Sigmoid colon (tissue), 7 donors: ENCODE results near the gene SCN1B. TPM values are rescaled to one million over a fixed set of nuclear protein-coding genes. Genes with fewer than 3 reads are reported as not detected.
"Not testable (repeated sequence)": the region's sequence is repeated elsewhere in the genome, so short reads cannot be mapped to it uniquely, and the experiment has no call there.

Experiments used
- DNase-seq: peaks from one replicate; pipeline ENCODE4 v3.0.0-alpha.2; 2019
- H3K27ac ChIP-seq, 4 donors: fragments of 200-600 bp; sonication (generic); one replicate each; pipeline ENCODE4 v1.5.1; 2016 to 2019; ENCODE audit warnings: mild to moderate bottlenecking in 1 of 4
- H3K27me3 ChIP-seq, 3 donors: fragments of 200-600 bp; sonication (generic); one replicate each; pipeline ENCODE4 v1.5.1; 2019; ENCODE audit warnings: mild to moderate bottlenecking in 1 of 3
- H3K36me3 ChIP-seq, 4 donors: fragments of 200-600 bp; sonication (generic); one replicate each; pipeline ENCODE4 v1.5.1; 2016 to 2019
- H3K4me1 ChIP-seq, 4 donors: fragments of 200-600 bp; sonication (generic); one replicate each; pipeline ENCODE4 v1.5.1; 2017 to 2019
- H3K4me3 ChIP-seq, 4 donors: fragments of 200-600 bp; sonication (generic); one replicate each; pipeline ENCODE4 v1.5.1; 2017 to 2019; ENCODE audit warnings: mild to moderate bottlenecking in 2 of 4, moderate library complexity in 1 of 4
- H3K9me3 ChIP-seq, 4 donors: fragments of 200-600 bp in 3 of 4; sonication (generic) in 3 of 4; one replicate each; pipeline versions ENCODE4 v1.5.1 to v1.6.1; 2013 to 2019
- EP300 ChIP-seq, 4 donors: sonication (generic); formaldehyde crosslinking; IDR thresholded peaks; one replicate each; pipeline ENCODE4 v1.6.1; 2017; ENCODE audit warnings: antibody characterized with exemption in 4 of 4
- POLR2A ChIP-seq, 2 donors: fragments of 450-650 bp; IDR thresholded peaks; one replicate each; pipeline ENCODE4 v1.6.1; 2016; ENCODE audit warnings: antibody characterized with exemption in 2 of 2, mild to moderate bottlenecking in 2 of 2, moderate library complexity in 2 of 2
- POLR2AphosphoS5 ChIP-seq, 4 donors: sonication (generic); formaldehyde crosslinking; IDR thresholded peaks; one replicate each; pipeline ENCODE4 v1.6.1; 2017; ENCODE audit warnings: antibody characterized with exemption in 4 of 4
- WGBS, 2 donors: extraction: QIAGEN DNeasy Blood & Tissue Kit; methylation state at CpG; one replicate each; pipeline ENCODE4 v1.1.7; 2013; 5-methylcytosine and 5-hydroxymethylcytosine counted together
- intact Hi-C: fragments of 100-400 bp; cut with DNase I; formaldehyde crosslinking; loops from one replicate; pipeline ENCODE4 v1.15.1; 2023
- polyA plus RNA-seq, 3 donors: library from polyadenylated mRNA; stranded (reverse); fragments of 200-250 nt; gene quantifications; one replicate each; pipeline ENCODE4 v1.2.3, GENCODE V29; 2013
- total RNA-seq, 4 donors: library from RNA; depleted of rRNA; stranded (reverse); fragments of >200 nt; gene quantifications; one replicate each; pipeline ENCODE4 v1.1.0, GENCODE V29; 2016
- TF ChIP-seq, protein P1 (sequence below), 4 experiments: fragments of 450-650 bp in 3 of 4; fragments of 200-600 bp in 1 of 4; IDR thresholded peaks; one replicate each; pipeline ENCODE4 v1.5.1; 2016 to 2019; ENCODE audit warnings: antibody characterized with exemption in 4 of 4, mild to moderate bottlenecking in 3 of 4, moderate library complexity in 2 of 4
- donor health status: healthy with polysubstance abuse.
- donor health status: Bipolar disorder and iron deficiency.
- donor health status: healthy.

SCN1B gene
- total and polyA plus RNA-seq, 7 donors, result 3.0 to 10.0 (median 5.7) TPM

GRCh38 chr19:35049456-35049855 is 19.2 kb downstream of the SCN1B start:
- intact Hi-C loops, result no loop called here

GRCh38 chr19:35050662-35051061 is 20.4 kb downstream of the SCN1B start:
- H3K27me3 ChIP-seq, H3K4me3 ChIP-seq, H3K36me3 ChIP-seq, H3K9me3 ChIP-seq, H3K4me1 ChIP-seq, DNase-seq, intact Hi-C loops, H3K27ac ChIP-seq: not testable (repeated sequence)
- 91 to 96% methylated on average over 2 of the region's 2 CpGs for WGBS, 2 donors

More at GRCh38 chr19:35049456-35049855, 19.2 kb downstream of the SCN1B start:
- Histone ChIP-seq H3K4me1 (no peaks in the 10 kb centered on the region), H3K9me3 (no peaks in the 10 kb centered on the region), H3K27me3 (no peaks in the 10 kb centered on the region), H3K36me3 (no peaks in the 10 kb centered on the region), H3K4me3 (no peak overlapping the region), H3K27ac (no peak overlapping the region)
- 74 to 76% methylated on average over 5 of the region's 5 CpGs for WGBS, 2 donors
- TF ChIP-seq POLR2AphosphoS5 (IDR thresholded peaks at IDR 0.05) (no peak), EP300 (IDR thresholded peaks at IDR 0.05) (no peak), POLR2A (IDR thresholded peaks at IDR 0.05) (no peak)
- TF ChIP-seq, protein P1, sequence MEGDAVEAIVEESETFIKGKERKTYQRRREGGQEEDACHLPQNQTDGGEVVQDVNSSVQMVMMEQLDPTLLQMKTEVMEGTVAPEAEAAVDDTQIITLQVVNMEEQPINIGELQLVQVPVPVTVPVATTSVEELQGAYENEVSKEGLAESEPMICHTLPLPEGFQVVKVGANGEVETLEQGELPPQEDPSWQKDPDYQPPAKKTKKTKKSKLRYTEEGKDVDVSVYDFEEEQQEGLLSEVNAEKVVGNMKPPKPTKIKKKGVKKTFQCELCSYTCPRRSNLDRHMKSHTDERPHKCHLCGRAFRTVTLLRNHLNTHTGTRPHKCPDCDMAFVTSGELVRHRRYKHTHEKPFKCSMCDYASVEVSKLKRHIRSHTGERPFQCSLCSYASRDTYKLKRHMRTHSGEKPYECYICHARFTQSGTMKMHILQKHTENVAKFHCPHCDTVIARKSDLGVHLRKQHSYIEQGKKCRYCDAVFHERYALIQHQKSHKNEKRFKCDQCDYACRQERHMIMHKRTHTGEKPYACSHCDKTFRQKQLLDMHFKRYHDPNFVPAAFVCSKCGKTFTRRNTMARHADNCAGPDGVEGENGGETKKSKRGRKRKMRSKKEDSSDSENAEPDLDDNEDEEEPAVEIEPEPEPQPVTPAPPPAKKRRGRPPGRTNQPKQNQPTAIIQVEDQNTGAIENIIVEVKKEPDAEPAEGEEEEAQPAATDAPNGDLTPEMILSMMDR (IDR thresholded peaks at IDR 0.05), result no peak
- DNase-seq, result no peak

DNA sequence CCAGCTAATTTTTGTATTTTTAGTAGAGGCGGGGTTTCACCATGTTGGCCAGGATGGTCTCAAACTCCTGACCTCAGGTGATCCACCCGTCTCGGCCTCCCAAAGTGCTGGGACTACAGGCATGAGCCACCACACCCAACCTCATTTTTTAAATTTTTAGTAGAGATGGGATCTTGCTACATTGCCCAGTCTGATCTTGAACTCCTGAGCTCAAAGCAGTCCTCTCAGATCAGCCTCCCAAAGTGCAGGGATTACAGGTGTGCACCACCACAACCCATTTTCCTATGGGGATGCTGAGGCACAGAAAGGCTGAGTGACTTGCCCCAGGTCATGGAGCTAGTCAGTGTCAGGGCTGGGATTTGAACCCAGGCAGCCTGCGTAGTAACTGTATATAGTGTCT is 21.0 kb downstream of the SCN1B start:
- 91 to 98% methylated on average over 4 of the region's 4 CpGs for WGBS, 2 donors
- DNase-seq, H3K27me3 ChIP-seq, H3K4me1 ChIP-seq, intact Hi-C loops, H3K9me3 ChIP-seq, H3K4me3 ChIP-seq, H3K36me3 ChIP-seq, H3K27ac ChIP-seq: not testable (repeated sequence)

GRCh38 chr19:35051796-35052195 is 21.5 kb downstream of the SCN1B start:
- Histone ChIP-seq H3K36me3 (no peaks in the 10 kb centered on the region), H3K27me3 (peaks cover 0 to 15% (median 7%) of the 10 kb centered on the region in 3 donors), H3K9me3 (no peaks in the 10 kb centered on the region), H3K27ac (no peak overlapping the region), H3K4me1 (no peaks in the 10 kb centered on the region), H3K4me3 (no peak overlapping the region)
- TF ChIP-seq EP300 (IDR thresholded peaks at IDR 0.05) (no peak), POLR2AphosphoS5 (IDR thresholded peaks at IDR 0.05) (no peak), POLR2A (IDR thresholded peaks at IDR 0.05) (no peak)
- TF ChIP-seq, protein P1 (IDR thresholded peaks at IDR 0.05), result no peak
- no peak for DNase-seq
- intact Hi-C loops, result no loop called here
- 92 to 93% methylated on average over 5 of the region's 5 CpGs for WGBS, 2 donors

- Histone ChIP-seq H3K36me3 (no peaks in the 10 kb centered on the region), H3K4me1 (no peaks in the 10 kb centered on the region), H3K9me3 (no peaks in the 10 kb centered on the region), H3K27me3 (peaks cover 0 to 20% (median 7%) of the 10 kb centered on the region in 3 donors), H3K27ac (no peak overlapping the region), H3K4me3 (no peak overlapping the region)
- intact Hi-C loops, result no loop called here
- WGBS, 2 donors, result 74 to 82% methylated on average over 8 of the region's 8 CpGs
- DNase-seq, result no peak
- TF ChIP-seq, protein P1 (IDR thresholded peaks at IDR 0.05), result no peak
- TF ChIP-seq POLR2A (IDR thresholded peaks at IDR 0.05) (no peak), EP300 (IDR thresholded peaks at IDR 0.05) (no peak), POLR2AphosphoS5 (IDR thresholded peaks at IDR 0.05) (no peak)
These were observed 22.4 kb downstream of the SCN1B start for GRCh38 chr19:35052599-35053190.

- DNase-seq, result no peak
- Histone ChIP-seq H3K4me1 (no peaks in the 10 kb centered on the region), H3K36me3 (no peaks in the 10 kb centered on the region), H3K27me3 (peaks cover 0 to 20% (median 7%) of the 10 kb centered on the region in 3 donors), H3K9me3 (no peaks in the 10 kb centered on the region), H3K27ac (no peak overlapping the region), H3K4me3 (no peak overlapping the region)
- 86 to 88% methylated on average over 9 of the region's 9 CpGs for WGBS, 2 donors
- intact Hi-C loops, result no loop called here
- TF ChIP-seq EP300 (IDR thresholded peaks at IDR 0.05), result no peak
- TF ChIP-seq, protein P1 (IDR thresholded peaks at IDR 0.05), result no peak
- no peak for TF ChIP-seq POLR2A (IDR thresholded peaks at IDR 0.05)
- TF ChIP-seq POLR2AphosphoS5 (IDR thresholded peaks at IDR 0.05), result no peak
These were observed 23.5 kb downstream of the SCN1B start for GRCh38 chr19:35053667-35054293.
